PC-9 (cell line): ENCODE results near the gene INPP5A. TPM values are rescaled to one million over a fixed set of nuclear protein-coding genes. Genes with fewer than 3 reads are reported as not detected.

ENCODE experiments used
- BruUV-seq: library from RNA; stranded (reverse); fragments of 400-500 nt; replicated peaks from 2 replicates; lab custom pipeline; 2021; lab: Mats Ljungman, UMichigan
- CTCF ChIA-PET: fragments of 300-600 bp; sonication (Branson Sonifier 250); formaldehyde crosslinking; loops from one replicate; lab custom pipeline; 2022; ENCODE audit warnings: antibody characterized with exemption; lab: Charles Lee
- POLR2A ChIA-PET: fragments of 300-600 bp; sonication (Branson Sonifier 250); formaldehyde crosslinking; loops from one replicate; lab custom pipeline; 2022; ENCODE audit warnings: antibody characterized with exemption; ENCODE audit not compliant: unreplicated experiment; lab: Charles Lee
- DNase-seq, 2 experiments: peaks; one replicate each; pipeline versions ENCODE4 v3.0.0 to v3.0.0-alpha.2; 2015 to 2022; ENCODE audit warnings: mixed read lengths in 1 of 2
- H2AFZ ChIP-seq: fragments of 200-600 bp; sonication (generic); 2 replicates; pipeline ENCODE4 v1.8.1; 2017; ENCODE audit warnings: antibody characterized with exemption
- H3F3A ChIP-seq: fragments of 200-600 bp; sonication (generic); 2 replicates; pipeline ENCODE4 v1.8.1; 2017; ENCODE audit warnings: antibody characterized with exemption, mild to moderate bottlenecking, low read depth; ENCODE audit not compliant: insufficient read depth
- H3K27ac ChIP-seq: fragments of 200-600 bp; sonication (generic); 2 replicates; pipeline ENCODE4 v1.6.1; 2016; ENCODE audit warnings: mixed run types
- H3K27me3 ChIP-seq: fragments of 200-600 bp; sonication (generic); 2 replicates; pipeline ENCODE4 v1.6.1; 2016; ENCODE audit warnings: low read depth, mixed run types; ENCODE audit not compliant: insufficient read depth
- H3K36me3 ChIP-seq: fragments of 200-600 bp; sonication (generic); 2 replicates; pipeline ENCODE4 v1.6.1; 2016; ENCODE audit warnings: low read depth, mixed run types
- H3K4me1 ChIP-seq: fragments of 200-600 bp; sonication (generic); replicated peaks from 2 replicates; pipeline ENCODE4 v1.6.1; 2016; ENCODE audit warnings: mixed run types; ENCODE audit not compliant: insufficient read depth
- H3K4me2 ChIP-seq: fragments of 200-600 bp; sonication (generic); 2 replicates; pipeline ENCODE4 v1.6.1; 2017; ENCODE audit warnings: mixed run types
- H3K4me3 ChIP-seq: fragments of 200-600 bp; sonication (generic); 2 replicates; pipeline ENCODE4 v1.6.1; 2016; ENCODE audit warnings: mixed run types
- H3K79me2 ChIP-seq: fragments of 200-600 bp; sonication (generic); 2 replicates; pipeline ENCODE4 v1.6.1; 2017; ENCODE audit warnings: low read depth, mixed run types
- H3K9me2 ChIP-seq: fragments of 200-600 bp; sonication (generic); 2 replicates; pipeline ENCODE4 v1.8.1; 2017; ENCODE audit warnings: mild to moderate bottlenecking; ENCODE audit not compliant: insufficient read depth
- H3K9me3 ChIP-seq: fragments of 200-600 bp; sonication (generic); 2 replicates; pipeline ENCODE4 v1.8.1; 2016; ENCODE audit warnings: low read depth; ENCODE audit not compliant: insufficient read depth
- H4K20me1 ChIP-seq: fragments of 200-600 bp; sonication (generic); 2 replicates; pipeline ENCODE4 v1.8.1; 2017; ENCODE audit not compliant: insufficient read depth
- CTCF ChIP-seq: fragments of 200-600 bp; sonication (generic); conservative IDR thresholded peaks from 2 replicates; pipeline ENCODE4 v1.6.1; 2017; ENCODE audit warnings: mixed run types, antibody characterized with exemption, mild to moderate bottlenecking, moderate library complexity
- EZH2 ChIP-seq: fragments of 200-600 bp; sonication (generic); IDR thresholded peaks from 2 replicates; pipeline ENCODE4 v1.8.0; 2017; ENCODE audit warnings: antibody characterized with exemption, low read depth
- intact Hi-C: fragments of 100-400 bp; cut with micrococcal nuclease; formaldehyde crosslinking; loops from one replicate; pipeline ENCODE4 v1.10.0; 2022; ENCODE audit not compliant: unreplicated experiment
- total RNA-seq: library from RNA; stranded (reverse); gene quantifications from 2 replicates; pipeline ENCODE4 v1.2.3, GENCODE V29; 2021

Gene INPP5A
- total RNA-seq, 1 experiment from 2014 or later, result 18.4 TPM

GRCh38 chr10:132616170-132616995, 78.8 kb downstream of the INPP5A start:
- Histone ChIP-seq H4K20me1 (no peaks in the 10 kb centered on the region), H3K4me2 (no peak overlapping the region), H3K4me1 (no peaks in the 10 kb centered on the region), H3K9me3 (no peaks in the 10 kb centered on the region), H3K36me3 (no peaks in the 10 kb centered on the region), H3K79me2 (no peaks in the 10 kb centered on the region), H3K27ac (no peak overlapping the region), H3K27me3 (no peaks in the 10 kb centered on the region), H3F3A (no peaks in the 10 kb centered on the region), H2AFZ (no peak overlapping the region), H3K9me2 (no peaks in the 10 kb centered on the region), H3K4me3 (no peak overlapping the region)
- TF ChIP-seq EZH2 (no peak), CTCF (no peak)
- DNase-seq, result no peak
- POLR2A ChIA-PET, result no interaction called here
- intact Hi-C loops, result no loop called here
- BruUV-seq, result no TSS peak
- CTCF ChIA-PET, result interaction anchor here (0.6 kb wide), 1 partner anchor 667 kb away, joined by 4 read pairs; no protein-coding TSS in a partner anchor

GRCh38 chr10:132616996-132617736, 79.6 kb downstream of the INPP5A start:
- intact Hi-C loops, result no loop called here
- no peaks in the 10 kb centered on the region for H3K27me3 ChIP-seq
- TF ChIP-seq CTCF (no peak), EZH2 (no peak)
- H3F3A ChIP-seq, result no peaks in the 10 kb centered on the region
- H3K4me3 ChIP-seq, result no peak overlapping the region
- ChIA-PET CTCF (interaction anchor here (0.6 kb wide), 1 partner anchor 666 kb away, joined by 4 read pairs; no protein-coding TSS in a partner anchor), POLR2A (no interaction called here)
- no peaks in the 10 kb centered on the region for H3K9me3 ChIP-seq
- H3K79me2 ChIP-seq, result no peaks in the 10 kb centered on the region
- no peak overlapping the region for H3K4me2 ChIP-seq
- H3K27ac ChIP-seq, result no peak overlapping the region
- no peak overlapping the region for H2AFZ ChIP-seq
- no peaks in the 10 kb centered on the region for H4K20me1 ChIP-seq
- BruUV-seq, result no TSS peak
- no peaks in the 10 kb centered on the region for H3K4me1 ChIP-seq
- no peaks in the 10 kb centered on the region for H3K36me3 ChIP-seq
- H3K9me2 ChIP-seq, result no peaks in the 10 kb centered on the region
- no peak for DNase-seq

- intact Hi-C loops, result no loop called here
- no peak overlapping the region for H2AFZ ChIP-seq
- no peaks in the 10 kb centered on the region for H3K4me1 ChIP-seq
- CTCF ChIA-PET, result no interaction called here
- no peak overlapping the region for H3K4me2 ChIP-seq
- no peaks in the 10 kb centered on the region for H3K27me3 ChIP-seq
- no peak for TF ChIP-seq CTCF
- TF ChIP-seq EZH2, result no peak
- POLR2A ChIA-PET, result no interaction called here
- H3K9me2 ChIP-seq, result no peaks in the 10 kb centered on the region
- no peaks in the 10 kb centered on the region for H4K20me1 ChIP-seq
- no peak for DNase-seq
- no TSS peak for BruUV-seq
- no peak overlapping the region for H3K4me3 ChIP-seq
- no peaks in the 10 kb centered on the region for H3K9me3 ChIP-seq
- no peak overlapping the region for H3K27ac ChIP-seq
- H3K36me3 ChIP-seq, result no peaks in the 10 kb centered on the region
- no peaks in the 10 kb centered on the region for H3F3A ChIP-seq
- no peaks in the 10 kb centered on the region for H3K79me2 ChIP-seq
Measured at GRCh38 chr10:132617737-132618052, 80.1 kb downstream of the INPP5A start.
